H9 (cell line): ENCODE results near the gene ITGB3. TPM values are rescaled to one million over a fixed set of nuclear protein-coding genes. Genes with fewer than 3 reads are reported as not detected.

Experiments used
- DNase-seq: peaks from one replicate; pipeline ENCODE4 v3.0.0-alpha.2; 2017
- H2AFZ ChIP-seq: one replicate; pipeline ENCODE4 v1.6.1; 2013; ENCODE audit warnings: mild to moderate bottlenecking, low read length, control low read depth, moderate library complexity
- H2AK5ac ChIP-seq: 2 replicates; pipeline ENCODE4 v1.6.1; 2013; ENCODE audit warnings: low read length, control low read depth, mixed read lengths; ENCODE audit not compliant: insufficient read length
- H2BK120ac ChIP-seq: one replicate; pipeline ENCODE4 v1.6.1; 2013; ENCODE audit warnings: low read depth, mild to moderate bottlenecking, low read length, control low read depth, inconsistent platforms; ENCODE audit not compliant: poor library complexity, severe bottlenecking
- H2BK12ac ChIP-seq: 2 replicates; pipeline ENCODE4 v1.6.1; 2013; ENCODE audit warnings: low read length, control low read depth, mixed read lengths, low read depth; ENCODE audit not compliant: insufficient read length
- H2BK15ac ChIP-seq: 2 replicates; pipeline ENCODE4 v1.6.1; 2013; ENCODE audit warnings: low read depth, low read length, control low read depth
- H2BK20ac ChIP-seq: one replicate; pipeline ENCODE4 v1.6.1; 2013; ENCODE audit warnings: low read depth, mild to moderate bottlenecking, low read length, control low read depth, inconsistent platforms; ENCODE audit not compliant: poor library complexity, severe bottlenecking
- H2BK5ac ChIP-seq: 2 replicates; pipeline ENCODE4 v1.6.1; 2013; ENCODE audit warnings: low read length, control low read depth, mixed read lengths; ENCODE audit not compliant: insufficient read length
- H3K14ac ChIP-seq: 2 replicates; pipeline ENCODE4 v1.6.1; 2013; ENCODE audit warnings: low read length, control low read depth; ENCODE audit not compliant: insufficient read depth
- H3K18ac ChIP-seq: 2 replicates; pipeline ENCODE4 v1.6.1; 2013; ENCODE audit warnings: low read depth, mild to moderate bottlenecking, mixed read lengths, low read length, control low read depth; ENCODE audit not compliant: insufficient read length
- H3K23ac ChIP-seq: 2 replicates; pipeline ENCODE4 v1.6.1; 2013; ENCODE audit warnings: low read length, control low read depth, mixed read lengths, low read depth; ENCODE audit not compliant: insufficient read length
- H3K23me2 ChIP-seq: 2 replicates; pipeline ENCODE4 v1.6.1; 2013; ENCODE audit warnings: low read depth, mild to moderate bottlenecking, mixed read lengths, low read length, control low read depth; ENCODE audit not compliant: insufficient read length, poor library complexity, severe bottlenecking
- H3K27ac ChIP-seq: 2 replicates; pipeline ENCODE4 v1.5.1; 2013; ENCODE audit warnings: low read length, control low read depth, mixed read lengths, low read depth; ENCODE audit not compliant: insufficient read length
- H3K27me3 ChIP-seq: 2 replicates; pipeline ENCODE4 v1.6.1; 2013; ENCODE audit warnings: low read length, control low read depth, inconsistent platforms; ENCODE audit not compliant: insufficient read depth
- H3K4ac ChIP-seq: 2 replicates; pipeline ENCODE4 v1.6.1; 2013; ENCODE audit warnings: low read depth, mild to moderate bottlenecking, control low read depth, inconsistent platforms, low read length, moderate library complexity
- H3K4me1 ChIP-seq: 2 replicates; pipeline ENCODE4 v1.6.1; 2013; ENCODE audit warnings: low read length, control low read depth, inconsistent platforms; ENCODE audit not compliant: insufficient read depth
- H3K4me2 ChIP-seq: 2 replicates; pipeline ENCODE4 v1.6.1; 2013; ENCODE audit warnings: low read length, control low read depth, mixed read lengths; ENCODE audit not compliant: insufficient read length, insufficient read depth
- H3K56ac ChIP-seq: 2 replicates; pipeline ENCODE4 v1.6.1; 2013; ENCODE audit warnings: low read depth, mild to moderate bottlenecking, mixed read lengths, low read length, control low read depth; ENCODE audit not compliant: insufficient read length
- H3K79me1 ChIP-seq: 2 replicates; pipeline ENCODE4 v1.6.1; 2013; ENCODE audit warnings: low read depth, mild to moderate bottlenecking, moderate library complexity, low read length, control low read depth, inconsistent platforms; ENCODE audit not compliant: insufficient read depth, poor library complexity, severe bottlenecking
- H3K79me2 ChIP-seq: 2 replicates; pipeline ENCODE4 v1.6.1; 2013; ENCODE audit warnings: low read length, control low read depth, inconsistent platforms; ENCODE audit not compliant: insufficient read depth
- H3K9ac ChIP-seq: 2 replicates; pipeline ENCODE4 v1.6.1; 2013; ENCODE audit warnings: low read length, control low read depth, mixed read lengths; ENCODE audit not compliant: insufficient read length; ENCODE audit errors: extremely low read depth
- H3K9me3 ChIP-seq: one replicate; pipeline ENCODE4 v1.6.1; 2013; ENCODE audit warnings: low read depth, low read length, inconsistent platforms; ENCODE audit not compliant: control insufficient read depth
- H3T11ph ChIP-seq: one replicate; pipeline ENCODE4 v1.6.1; 2013; ENCODE audit warnings: mild to moderate bottlenecking, low read length, control low read depth, inconsistent platforms
- H4K20me1 ChIP-seq: one replicate; pipeline ENCODE4 v1.6.1; 2013; ENCODE audit not compliant: control insufficient read depth, insufficient read length, insufficient read depth
- H4K5ac ChIP-seq: 2 replicates; pipeline ENCODE4 v1.6.1; 2013; ENCODE audit warnings: low read depth, mild to moderate bottlenecking, mixed read lengths, low read length, control low read depth; ENCODE audit not compliant: insufficient read length
- H4K8ac ChIP-seq: replicated peaks from 2 replicates; pipeline ENCODE4 v1.6.1; 2013; ENCODE audit warnings: low read length, control low read depth, mixed read lengths, low read depth; ENCODE audit not compliant: insufficient read length
- H4K91ac ChIP-seq: 2 replicates; pipeline ENCODE4 v1.6.1; 2013; ENCODE audit warnings: low read depth, mild to moderate bottlenecking, moderate library complexity, mixed read lengths, low read length, control low read depth; ENCODE audit not compliant: insufficient read length
- H3K27ac Mint-ChIP-seq, 3 experiments: 2 replicates in 2 of 3; 3 replicates in 1 of 3; pipeline ENCODE4 v1.8.0; 2020 to 2021; ENCODE audit warnings: mixed read lengths in 3 of 3, mild to moderate bottlenecking in 1 of 3, moderate library complexity in 1 of 3
- H3K27me3 Mint-ChIP-seq: 2 replicates; pipeline ENCODE4 v1.8.0; 2021; ENCODE audit warnings: low read depth, mild to moderate bottlenecking, moderate library complexity, mixed read lengths
- H3K36me3 Mint-ChIP-seq, 3 experiments: 2 replicates in 2 of 3; 3 replicates in 1 of 3; pipeline ENCODE4 v1.8.0; 2020 to 2021; ENCODE audit warnings: low read depth in 3 of 3, mixed read lengths in 3 of 3; ENCODE audit not compliant: insufficient read depth in 1 of 3
- H3K4me1 Mint-ChIP-seq, 2 experiments: 2 replicates each; pipeline ENCODE4 v1.8.0; 2020; ENCODE audit warnings: mixed read lengths in 2 of 2
- H3K4me3 Mint-ChIP-seq, 2 experiments: 2 replicates in 1 of 2; 3 replicates in 1 of 2; pipeline ENCODE4 v1.8.0; 2020 to 2021; ENCODE audit warnings: mild to moderate bottlenecking in 2 of 2, mixed read lengths in 2 of 2, moderate library complexity in 1 of 2
- H3K9me3 Mint-ChIP-seq, 2 experiments: 2 replicates in 1 of 2; 3 replicates in 1 of 2; pipeline ENCODE4 v1.8.0; 2020; ENCODE audit warnings: mild to moderate bottlenecking in 2 of 2, mixed read lengths in 2 of 2, moderate library complexity in 1 of 2
- total RNA-seq: library from RNA; stranded (reverse); gene quantifications from 2 replicates; pipeline ENCODE4 v1.2.1, GENCODE V29; 2021
- TF ChIP-seq, protein P1 (sequence below): fragments of 200-600 bp; sonication (generic); conservative IDR thresholded peaks from 3 replicates; pipeline ENCODE4 v1.8.0; 2021; ENCODE audit warnings: antibody characterized with exemption, mild to moderate bottlenecking

ITGB3 gene
- total RNA-seq, 1 experiment from 2014 or later, result not detected

GRCh38 chr17:47332287-47332686 lies 78.7 kb downstream of the ITGB3 start:
- H3K14ac ChIP-seq, result no peak overlapping the region
- Mint-ChIP-seq H3K4me1 (peaks cover 0 to 6% of the 10 kb centered on the region in 2 experiments; a peak in 2 of 4 replicates), H3K27me3 (no peaks in the 10 kb centered on the region), H3K27ac (no peak overlapping the region), H3K9me3 (no peaks in the 10 kb centered on the region; a peak in 1 of 5 replicates), H3K36me3 (peaks cover 0 to 13% (median 0%) of the 10 kb centered on the region in 3 experiments; a peak in 2 of 7 replicates), H3K4me3 (no peak overlapping the region)
- TF ChIP-seq, protein P1, sequence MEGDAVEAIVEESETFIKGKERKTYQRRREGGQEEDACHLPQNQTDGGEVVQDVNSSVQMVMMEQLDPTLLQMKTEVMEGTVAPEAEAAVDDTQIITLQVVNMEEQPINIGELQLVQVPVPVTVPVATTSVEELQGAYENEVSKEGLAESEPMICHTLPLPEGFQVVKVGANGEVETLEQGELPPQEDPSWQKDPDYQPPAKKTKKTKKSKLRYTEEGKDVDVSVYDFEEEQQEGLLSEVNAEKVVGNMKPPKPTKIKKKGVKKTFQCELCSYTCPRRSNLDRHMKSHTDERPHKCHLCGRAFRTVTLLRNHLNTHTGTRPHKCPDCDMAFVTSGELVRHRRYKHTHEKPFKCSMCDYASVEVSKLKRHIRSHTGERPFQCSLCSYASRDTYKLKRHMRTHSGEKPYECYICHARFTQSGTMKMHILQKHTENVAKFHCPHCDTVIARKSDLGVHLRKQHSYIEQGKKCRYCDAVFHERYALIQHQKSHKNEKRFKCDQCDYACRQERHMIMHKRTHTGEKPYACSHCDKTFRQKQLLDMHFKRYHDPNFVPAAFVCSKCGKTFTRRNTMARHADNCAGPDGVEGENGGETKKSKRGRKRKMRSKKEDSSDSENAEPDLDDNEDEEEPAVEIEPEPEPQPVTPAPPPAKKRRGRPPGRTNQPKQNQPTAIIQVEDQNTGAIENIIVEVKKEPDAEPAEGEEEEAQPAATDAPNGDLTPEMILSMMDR, result no peak
- no peak overlapping the region for H3K27ac ChIP-seq
- H4K5ac ChIP-seq, result no peak overlapping the region
- H3K79me1 ChIP-seq, result no peaks in the 10 kb centered on the region
- no peaks in the 10 kb centered on the region for H3K4me1 ChIP-seq
- H3K4me2 ChIP-seq, result no peak overlapping the region
- H3K23ac ChIP-seq, result no peak overlapping the region
- H2BK15ac ChIP-seq, result no peak overlapping the region
- H4K8ac ChIP-seq, result no peak overlapping the region
- H2BK12ac ChIP-seq, result no peak overlapping the region
- no peak overlapping the region for H3T11ph ChIP-seq
- no peak for DNase-seq
- no peaks in the 10 kb centered on the region for H3K79me2 ChIP-seq
- H3K4ac ChIP-seq, result no peak overlapping the region
- no peaks in the 10 kb centered on the region for H4K20me1 ChIP-seq
- no peaks in the 10 kb centered on the region for H3K23me2 ChIP-seq
- H2BK5ac ChIP-seq, result no peak overlapping the region
- H2BK20ac ChIP-seq, result no peak overlapping the region
- no peaks in the 10 kb centered on the region for H3K27me3 ChIP-seq
- no peak overlapping the region for H3K56ac ChIP-seq
- H3K9me3 ChIP-seq, result no peaks in the 10 kb centered on the region
- no peak overlapping the region for H4K91ac ChIP-seq
- no peak overlapping the region for H2AFZ ChIP-seq
- no peak overlapping the region for H3K9ac ChIP-seq
- H3K18ac ChIP-seq, result no peak overlapping the region
- H2AK5ac ChIP-seq, result no peak overlapping the region
- H2BK120ac ChIP-seq, result no peak overlapping the region
